Measurements from ENCODE around the gene LARP1B. TPM values are rescaled to one million over a fixed set of nuclear protein-coding genes. Genes with fewer than 3 reads are reported as not detected.

Gene LARP1B
- polyA plus RNA-seq, 1 donor from 2014 or later, result 30.8 TPM

GRCh38 chr4:128153800-128154199, 92.7 kb downstream of the LARP1B start:
- Histone ChIP-seq H3K4me3 (ENCODE audit: low read length) (no peak overlapping the region), H3K79me2 (replicated peaks; ENCODE audit: insufficient read depth, low read length) (no peaks in the 10 kb centered on the region), H3K4me2 (ENCODE audit: low read length) (no peak overlapping the region), H3K36me3 (ENCODE audit: insufficient read depth, low read length) (no peaks in the 10 kb centered on the region), H3F3A (ENCODE audit: insufficient read depth, low read length, poor library complexity, severe bottlenecking) (no peaks in the 10 kb centered on the region), H3K9me3 (ENCODE audit: low read length) (no peaks in the 10 kb centered on the region), H2AFZ (ENCODE audit: low read depth, low read length) (no peak overlapping the region), H3K9me2 (ENCODE audit: insufficient read depth, low read length) (no peaks in the 10 kb centered on the region), H3K27ac (ENCODE audit: low read length) (no peak overlapping the region), H4K20me1 (ENCODE audit: insufficient read depth) (no peaks in the 10 kb centered on the region), H3K27me3 (ENCODE audit: insufficient read depth, low read depth, low read length) (no peaks in the 10 kb centered on the region), H3K9ac (ENCODE audit: low read length) (no peak overlapping the region)
- no peak for TF ChIP-seq POLR2AphosphoS5 (IDR thresholded peaks at IDR 0.05)
- TF ChIP-seq CTCF (IDR thresholded peaks at IDR 0.05; ENCODE audit: poor library complexity, severe bottlenecking), result no peak
- TF ChIP-seq EP300 (conservative IDR thresholded peaks at IDR 0.05; ENCODE audit: poor library complexity, severe bottlenecking), result no peak
- TF ChIP-seq RAD21 (conservative IDR thresholded peaks at IDR 0.05), result no peak
- TF ChIP-seq REST (IDR thresholded peaks at IDR 0.05; ENCODE audit: borderline replicate concordance), result no peak
- no peak for TF ChIP-seq EZH2 (IDR thresholded peaks at IDR 0.05; ENCODE audit: borderline replicate concordance, insufficient read depth, low read length, poor library complexity, severe bottlenecking)
- TF ChIP-seq TAF1 (IDR thresholded peaks at IDR 0.05; ENCODE audit: low read depth), result no peak
- TF ChIP-seq MXI1 (conservative IDR thresholded peaks at IDR 0.05; ENCODE audit: poor library complexity, severe bottlenecking), result no peak
- no peak for TF ChIP-seq SMC3 (conservative IDR thresholded peaks at IDR 0.05; ENCODE audit: poor library complexity)

- no peak overlapping the region for H2AFZ ChIP-seq (ENCODE audit: low read depth, low read length)
- H3K4me2 ChIP-seq (ENCODE audit: low read length), result no peak overlapping the region
- no peaks in the 10 kb centered on the region for H3K27me3 ChIP-seq (ENCODE audit: insufficient read depth, low read depth, low read length)
- no peak overlapping the region for H3K4me3 ChIP-seq (ENCODE audit: low read length)
- no peak overlapping the region for H3K9ac ChIP-seq (ENCODE audit: low read length)
- no peak overlapping the region for H3K27ac ChIP-seq (ENCODE audit: low read length)
- no peaks in the 10 kb centered on the region for H3F3A ChIP-seq (ENCODE audit: insufficient read depth, low read length, poor library complexity, severe bottlenecking)
- no peaks in the 10 kb centered on the region for H3K79me2 ChIP-seq (replicated peaks; ENCODE audit: insufficient read depth, low read length)
- no peaks in the 10 kb centered on the region for H3K9me3 ChIP-seq (ENCODE audit: low read length)
- no peak for TF ChIP-seq MXI1 (conservative IDR thresholded peaks at IDR 0.05; ENCODE audit: poor library complexity, severe bottlenecking)
- no peak for TF ChIP-seq RAD21 (conservative IDR thresholded peaks at IDR 0.05)
- no peak for TF ChIP-seq REST (IDR thresholded peaks at IDR 0.05; ENCODE audit: borderline replicate concordance)
- no peak for TF ChIP-seq EZH2 (IDR thresholded peaks at IDR 0.05; ENCODE audit: borderline replicate concordance, insufficient read depth, low read length, poor library complexity, severe bottlenecking)
- no peak for TF ChIP-seq SMC3 (conservative IDR thresholded peaks at IDR 0.05; ENCODE audit: poor library complexity)
- TF ChIP-seq POLR2AphosphoS5 (IDR thresholded peaks at IDR 0.05), result no peak
- TF ChIP-seq TAF1 (IDR thresholded peaks at IDR 0.05; ENCODE audit: low read depth), result no peak
- TF ChIP-seq CTCF (IDR thresholded peaks at IDR 0.05; ENCODE audit: poor library complexity, severe bottlenecking), result no peak
- no peak for TF ChIP-seq EP300 (conservative IDR thresholded peaks at IDR 0.05; ENCODE audit: poor library complexity, severe bottlenecking)
- H3K9me2 ChIP-seq (ENCODE audit: insufficient read depth, low read length), result no peaks in the 10 kb centered on the region
- no peaks in the 10 kb centered on the region for H3K36me3 ChIP-seq (ENCODE audit: insufficient read depth, low read length)
- H4K20me1 ChIP-seq (ENCODE audit: insufficient read depth), result no peaks in the 10 kb centered on the region
Measured at GRCh38 chr4:128155231-128155855, 94.2 kb downstream of the LARP1B start.
